ENCODE measurements around the gene USP12.
"Not testable (repeated sequence)": the region's sequence is repeated elsewhere in the genome, so short reads cannot be mapped to it uniquely, and the experiment has no call there.

DNA sequence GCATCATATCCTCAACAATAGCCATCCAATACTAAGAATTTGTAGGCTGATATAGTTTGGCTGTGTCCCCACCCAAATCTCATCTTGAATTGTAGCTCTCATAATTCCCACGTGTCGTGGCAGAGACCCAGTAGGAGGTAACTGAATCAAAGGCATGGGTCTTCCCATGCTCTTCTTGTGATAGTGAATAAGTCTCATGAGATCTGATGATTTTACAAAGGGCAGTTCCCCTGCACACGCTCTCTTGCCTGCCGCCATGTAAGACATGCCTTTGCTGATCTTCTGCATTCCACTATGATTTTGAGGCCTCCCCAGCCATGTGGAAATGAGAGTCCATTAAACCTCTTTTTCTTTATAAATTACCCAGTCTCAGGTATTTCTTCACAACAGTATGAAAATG, 48.2 kb downstream of the USP12 start:
- not testable (repeated sequence) for TF ChIP-seq EZH2phosphoT487, EZH2 (IDR thresholded peaks at IDR 0.05)
- TF ChIP-seq, protein P1, sequence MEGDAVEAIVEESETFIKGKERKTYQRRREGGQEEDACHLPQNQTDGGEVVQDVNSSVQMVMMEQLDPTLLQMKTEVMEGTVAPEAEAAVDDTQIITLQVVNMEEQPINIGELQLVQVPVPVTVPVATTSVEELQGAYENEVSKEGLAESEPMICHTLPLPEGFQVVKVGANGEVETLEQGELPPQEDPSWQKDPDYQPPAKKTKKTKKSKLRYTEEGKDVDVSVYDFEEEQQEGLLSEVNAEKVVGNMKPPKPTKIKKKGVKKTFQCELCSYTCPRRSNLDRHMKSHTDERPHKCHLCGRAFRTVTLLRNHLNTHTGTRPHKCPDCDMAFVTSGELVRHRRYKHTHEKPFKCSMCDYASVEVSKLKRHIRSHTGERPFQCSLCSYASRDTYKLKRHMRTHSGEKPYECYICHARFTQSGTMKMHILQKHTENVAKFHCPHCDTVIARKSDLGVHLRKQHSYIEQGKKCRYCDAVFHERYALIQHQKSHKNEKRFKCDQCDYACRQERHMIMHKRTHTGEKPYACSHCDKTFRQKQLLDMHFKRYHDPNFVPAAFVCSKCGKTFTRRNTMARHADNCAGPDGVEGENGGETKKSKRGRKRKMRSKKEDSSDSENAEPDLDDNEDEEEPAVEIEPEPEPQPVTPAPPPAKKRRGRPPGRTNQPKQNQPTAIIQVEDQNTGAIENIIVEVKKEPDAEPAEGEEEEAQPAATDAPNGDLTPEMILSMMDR (IDR thresholded peaks at IDR 0.05): not testable (repeated sequence)
